ENCODE data around the gene ZNF593OS.

DNA sequence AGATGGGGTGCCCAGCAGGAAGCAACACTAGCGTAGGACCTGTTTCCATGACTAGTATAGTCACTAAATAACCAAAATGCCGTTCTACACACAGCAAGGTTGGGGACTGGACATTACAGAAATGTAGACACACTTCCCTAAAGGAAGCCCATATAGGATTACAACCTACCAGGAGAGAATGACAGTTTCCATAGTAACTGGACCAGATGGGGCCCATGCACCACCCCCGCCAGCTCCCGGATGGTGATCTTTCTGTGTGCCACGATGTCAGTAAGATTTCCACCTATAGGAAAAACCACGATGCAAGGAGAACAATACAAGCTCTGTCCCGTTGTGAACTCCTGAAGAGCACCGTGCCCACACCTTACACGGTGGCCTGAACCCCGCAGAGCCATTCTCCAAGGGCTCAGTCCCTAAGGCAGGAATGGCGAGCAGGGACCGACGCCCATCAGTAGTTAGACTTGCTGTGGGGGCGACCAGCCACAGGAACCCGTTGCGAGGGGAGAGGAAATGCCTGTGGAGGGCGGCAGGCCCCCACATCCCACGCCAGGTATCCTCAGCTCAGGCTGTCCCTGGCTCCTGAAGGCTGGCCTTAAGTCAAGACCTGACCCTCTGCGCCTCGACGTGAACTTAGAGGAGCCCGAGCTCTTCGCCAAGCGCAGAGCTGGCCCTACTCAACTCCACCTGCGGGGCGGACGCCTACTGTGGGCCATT, 48.7 kb upstream of the ZNF593OS start:
- TF ChIP-seq, protein P1, sequence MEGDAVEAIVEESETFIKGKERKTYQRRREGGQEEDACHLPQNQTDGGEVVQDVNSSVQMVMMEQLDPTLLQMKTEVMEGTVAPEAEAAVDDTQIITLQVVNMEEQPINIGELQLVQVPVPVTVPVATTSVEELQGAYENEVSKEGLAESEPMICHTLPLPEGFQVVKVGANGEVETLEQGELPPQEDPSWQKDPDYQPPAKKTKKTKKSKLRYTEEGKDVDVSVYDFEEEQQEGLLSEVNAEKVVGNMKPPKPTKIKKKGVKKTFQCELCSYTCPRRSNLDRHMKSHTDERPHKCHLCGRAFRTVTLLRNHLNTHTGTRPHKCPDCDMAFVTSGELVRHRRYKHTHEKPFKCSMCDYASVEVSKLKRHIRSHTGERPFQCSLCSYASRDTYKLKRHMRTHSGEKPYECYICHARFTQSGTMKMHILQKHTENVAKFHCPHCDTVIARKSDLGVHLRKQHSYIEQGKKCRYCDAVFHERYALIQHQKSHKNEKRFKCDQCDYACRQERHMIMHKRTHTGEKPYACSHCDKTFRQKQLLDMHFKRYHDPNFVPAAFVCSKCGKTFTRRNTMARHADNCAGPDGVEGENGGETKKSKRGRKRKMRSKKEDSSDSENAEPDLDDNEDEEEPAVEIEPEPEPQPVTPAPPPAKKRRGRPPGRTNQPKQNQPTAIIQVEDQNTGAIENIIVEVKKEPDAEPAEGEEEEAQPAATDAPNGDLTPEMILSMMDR (IDR thresholded peaks at IDR 0.05; ENCODE audit: poor library complexity, severe bottlenecking) = no peak
- TF ChIP-seq TAF1 (IDR thresholded peaks at IDR 0.05; ENCODE audit: low read depth) = no peak
- no peak for TF ChIP-seq EZH2 (IDR thresholded peaks at IDR 0.05; ENCODE audit: borderline replicate concordance, insufficient read depth, low read length, poor library complexity, severe bottlenecking)
- no peak for TF ChIP-seq POLR2AphosphoS5 (IDR thresholded peaks at IDR 0.05)
- no peak for TF ChIP-seq RAD21 (conservative IDR thresholded peaks at IDR 0.05)
- TF ChIP-seq SMC3 (conservative IDR thresholded peaks at IDR 0.05; ENCODE audit: poor library complexity) = no peak
- no peak for TF ChIP-seq EP300 (conservative IDR thresholded peaks at IDR 0.05; ENCODE audit: poor library complexity, severe bottlenecking)
- TF ChIP-seq, protein P2, sequence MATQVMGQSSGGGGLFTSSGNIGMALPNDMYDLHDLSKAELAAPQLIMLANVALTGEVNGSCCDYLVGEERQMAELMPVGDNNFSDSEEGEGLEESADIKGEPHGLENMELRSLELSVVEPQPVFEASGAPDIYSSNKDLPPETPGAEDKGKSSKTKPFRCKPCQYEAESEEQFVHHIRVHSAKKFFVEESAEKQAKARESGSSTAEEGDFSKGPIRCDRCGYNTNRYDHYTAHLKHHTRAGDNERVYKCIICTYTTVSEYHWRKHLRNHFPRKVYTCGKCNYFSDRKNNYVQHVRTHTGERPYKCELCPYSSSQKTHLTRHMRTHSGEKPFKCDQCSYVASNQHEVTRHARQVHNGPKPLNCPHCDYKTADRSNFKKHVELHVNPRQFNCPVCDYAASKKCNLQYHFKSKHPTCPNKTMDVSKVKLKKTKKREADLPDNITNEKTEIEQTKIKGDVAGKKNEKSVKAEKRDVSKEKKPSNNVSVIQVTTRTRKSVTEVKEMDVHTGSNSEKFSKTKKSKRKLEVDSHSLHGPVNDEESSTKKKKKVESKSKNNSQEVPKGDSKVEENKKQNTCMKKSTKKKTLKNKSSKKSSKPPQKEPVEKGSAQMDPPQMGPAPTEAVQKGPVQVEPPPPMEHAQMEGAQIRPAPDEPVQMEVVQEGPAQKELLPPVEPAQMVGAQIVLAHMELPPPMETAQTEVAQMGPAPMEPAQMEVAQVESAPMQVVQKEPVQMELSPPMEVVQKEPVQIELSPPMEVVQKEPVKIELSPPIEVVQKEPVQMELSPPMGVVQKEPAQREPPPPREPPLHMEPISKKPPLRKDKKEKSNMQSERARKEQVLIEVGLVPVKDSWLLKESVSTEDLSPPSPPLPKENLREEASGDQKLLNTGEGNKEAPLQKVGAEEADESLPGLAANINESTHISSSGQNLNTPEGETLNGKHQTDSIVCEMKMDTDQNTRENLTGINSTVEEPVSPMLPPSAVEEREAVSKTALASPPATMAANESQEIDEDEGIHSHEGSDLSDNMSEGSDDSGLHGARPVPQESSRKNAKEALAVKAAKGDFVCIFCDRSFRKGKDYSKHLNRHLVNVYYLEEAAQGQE (IDR thresholded peaks at IDR 0.05; ENCODE audit: borderline replicate concordance) = no peak
- TF ChIP-seq MXI1 (conservative IDR thresholded peaks at IDR 0.05; ENCODE audit: poor library complexity, severe bottlenecking) = no peak

All from neural cell (in vitro differentiated cells).